ENCODE measurements around the gene PPM1H.

The PPM1H gene

GRCh38 chr12:62794218-62794583, 140.7 kb downstream of the PPM1H start:
- DNase-seq (ENCODE audit: low read depth) = no peak

GRCh38 chr12:62793256-62794217, 141.4 kb downstream of the PPM1H start:
- peak; percentile 58 for DNase-seq (ENCODE audit: low read depth)

DNA sequence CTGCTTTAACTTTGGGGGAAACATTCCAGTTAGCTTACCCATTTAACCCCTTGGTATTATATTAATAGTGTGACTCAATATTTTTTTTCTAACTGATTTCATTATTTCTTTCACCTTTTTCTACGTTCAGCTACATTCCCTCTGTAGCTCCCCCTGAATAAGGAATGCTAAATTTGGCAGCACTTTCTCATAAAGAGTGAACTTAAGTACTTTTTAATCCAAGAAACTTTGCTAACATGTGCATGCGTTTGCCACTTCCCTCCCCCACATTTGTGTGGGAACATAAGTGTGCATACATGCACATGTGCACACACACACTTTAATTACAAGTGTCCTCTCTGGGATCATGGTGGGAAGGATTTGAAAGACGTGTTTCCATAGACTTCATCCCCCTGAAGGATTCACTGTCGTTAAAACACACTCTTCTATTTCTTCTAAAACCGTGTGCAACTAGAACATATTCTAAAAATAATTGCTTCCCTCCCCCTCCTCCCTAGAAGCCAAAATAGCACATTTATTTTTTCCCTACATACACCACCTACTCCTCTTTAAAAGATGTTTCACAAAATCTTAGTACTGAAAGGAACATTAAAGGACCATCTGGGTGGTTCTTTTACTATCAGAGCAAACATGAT, 142.6 kb downstream of the PPM1H start:
- no peak for DNase-seq (ENCODE audit: low read depth)

DNA sequence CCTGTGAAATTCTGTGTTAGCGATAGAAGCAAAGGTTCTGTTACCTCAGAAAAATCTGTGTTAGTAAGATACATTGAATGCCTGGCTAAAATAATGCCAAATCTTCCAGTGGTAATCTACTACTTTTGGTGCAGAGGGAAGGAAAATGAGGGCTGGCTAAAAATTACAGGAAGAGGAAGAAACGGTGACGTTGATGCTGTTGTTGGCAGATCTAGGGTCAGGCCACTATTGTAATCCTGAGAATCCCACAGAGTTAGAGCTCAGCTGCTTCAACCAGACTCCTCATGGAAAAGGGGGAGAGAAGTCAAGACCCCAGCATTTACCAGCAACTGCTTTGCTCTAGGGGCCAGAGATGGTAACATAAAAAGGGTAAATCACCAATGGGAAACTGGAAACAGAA, 145.1 kb downstream of the PPM1H start:
- no peak for DNase-seq (ENCODE audit: low read depth)

DNA sequence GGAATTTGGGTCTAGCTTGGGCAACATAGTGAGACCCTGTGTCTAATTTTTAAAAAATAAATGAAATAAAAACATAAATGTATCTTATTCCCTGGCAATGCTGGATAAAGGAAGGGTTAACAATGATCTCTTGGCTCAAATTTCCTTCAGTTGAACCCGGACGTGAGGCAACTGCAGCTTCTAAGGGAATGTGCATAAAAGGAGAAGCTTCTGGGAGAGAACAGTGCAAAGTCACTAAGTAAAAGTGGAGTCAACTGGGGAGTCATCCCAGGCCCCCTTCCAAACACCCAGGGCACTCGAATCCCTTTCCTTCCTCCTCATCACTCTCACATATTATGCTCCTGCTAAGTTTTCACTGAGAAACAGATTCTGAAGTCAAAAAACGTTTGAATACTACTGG, 147.3 kb downstream of the PPM1H start:
- DNase-seq (ENCODE audit: low read depth) = no peak

- no peak for DNase-seq (ENCODE audit: low read depth)
Observed at GRCh38 chr12:62787023-62787422, 147.9 kb downstream of the PPM1H start.

- no peak for DNase-seq (ENCODE audit: low read depth)
Observed at GRCh38 chr12:62785941-62786559, 148.9 kb downstream of the PPM1H start.

DNA sequence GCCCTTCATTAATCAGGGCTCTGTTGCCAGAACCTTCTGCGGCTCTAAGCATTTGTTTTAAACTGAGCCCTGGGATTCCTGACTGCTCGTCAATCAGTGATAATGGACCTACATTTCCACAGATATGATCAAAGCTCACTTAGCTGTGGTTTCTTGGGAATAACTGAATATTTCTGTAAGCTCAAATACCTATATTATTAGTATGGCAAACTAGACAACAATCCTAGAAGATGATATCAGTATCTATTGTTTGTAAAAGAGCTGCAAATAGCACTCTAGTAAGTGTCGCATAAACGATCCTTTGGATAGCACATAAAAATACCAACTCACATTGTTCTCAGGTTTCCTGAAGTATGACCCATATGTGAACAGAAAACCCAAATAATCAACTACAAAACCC, 150.4 kb downstream of the PPM1H start:
- no peak for DNase-seq (ENCODE audit: low read depth)

DNA sequence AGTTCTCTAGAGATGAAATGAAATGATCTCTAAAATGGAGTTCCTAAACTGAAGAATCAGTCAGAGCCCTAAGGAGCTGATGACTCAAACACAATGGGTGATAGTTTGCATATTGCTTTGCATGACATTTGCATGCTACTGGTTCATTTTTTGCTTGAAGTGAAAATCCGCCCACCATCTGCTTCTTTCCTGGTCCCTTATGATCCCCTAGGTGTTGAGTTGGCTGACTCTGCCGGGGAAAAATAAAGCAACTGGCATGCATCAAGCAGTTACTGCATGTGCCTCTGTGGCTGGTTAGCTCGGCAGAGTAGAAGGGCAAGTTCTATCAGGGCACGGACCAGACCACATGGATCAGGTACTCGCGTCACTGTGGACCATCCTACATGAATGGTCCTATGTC, 151.1 kb downstream of the PPM1H start:
- no peak for DNase-seq (ENCODE audit: low read depth)

DNA sequence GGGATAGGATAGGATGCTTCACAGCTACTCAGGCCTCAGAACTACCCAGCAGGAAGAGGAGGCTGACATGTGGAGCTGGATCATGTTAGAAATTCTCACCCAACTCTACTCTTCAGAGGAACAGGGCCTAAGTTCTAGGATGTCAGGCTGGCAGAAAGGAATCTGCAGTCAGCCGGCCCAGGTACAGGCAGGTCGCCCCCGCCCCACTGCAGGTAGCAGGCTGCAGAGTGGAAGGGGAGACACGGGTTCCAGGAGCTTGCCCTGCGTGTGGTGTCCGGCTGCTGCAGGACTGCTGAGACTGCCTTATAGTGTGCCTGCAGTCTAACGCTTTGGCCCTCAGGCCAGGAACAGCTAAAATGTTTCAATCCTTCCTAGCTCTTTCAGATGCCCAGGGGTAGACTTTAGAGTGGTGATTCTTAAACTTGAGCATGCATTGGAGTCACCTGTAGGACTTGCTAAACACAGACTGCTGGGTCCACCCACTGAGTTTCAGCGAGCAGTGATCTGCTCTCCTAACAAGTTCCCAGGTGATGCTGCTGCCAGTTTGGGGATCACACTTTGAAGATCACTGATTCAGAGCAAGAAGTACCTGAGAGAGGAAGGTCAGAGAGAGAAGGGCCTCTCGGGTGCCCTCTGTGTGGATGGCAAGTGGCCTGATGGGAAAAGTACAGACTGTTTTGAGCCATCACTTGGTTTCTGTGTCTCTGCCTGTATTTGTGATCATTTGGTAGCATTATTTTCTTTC, 153.6 kb downstream of the PPM1H start:
- no peak for DNase-seq (ENCODE audit: low read depth)

GRCh38 chr12:62779488-62779887, 155.5 kb downstream of the PPM1H start:
- no peak for DNase-seq (ENCODE audit: low read depth)

- no peak for DNase-seq (ENCODE audit: low read depth)
Observed at GRCh38 chr12:62778187-62778586, 156.8 kb downstream of the PPM1H start.

DNA sequence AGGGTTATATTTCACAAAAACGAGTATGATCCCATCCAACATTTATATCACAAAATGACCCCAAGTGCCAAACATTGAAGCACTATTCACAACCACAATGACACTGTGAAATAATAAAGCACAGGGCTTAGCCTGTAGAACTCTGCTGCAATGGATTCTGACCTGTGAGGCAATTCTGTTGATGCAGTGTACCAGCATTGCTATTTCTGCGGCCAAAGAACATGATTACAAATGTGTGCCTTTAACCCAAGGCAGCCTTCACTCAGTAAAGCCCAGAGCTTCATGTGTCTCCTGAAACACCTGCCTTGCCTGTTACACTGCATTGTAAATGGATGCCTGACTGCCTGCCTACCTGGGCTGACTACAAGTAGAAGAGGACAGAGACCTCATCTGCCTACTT, 158.0 kb downstream of the PPM1H start:
- DNase-seq (ENCODE audit: low read depth) = no peak

DNA sequence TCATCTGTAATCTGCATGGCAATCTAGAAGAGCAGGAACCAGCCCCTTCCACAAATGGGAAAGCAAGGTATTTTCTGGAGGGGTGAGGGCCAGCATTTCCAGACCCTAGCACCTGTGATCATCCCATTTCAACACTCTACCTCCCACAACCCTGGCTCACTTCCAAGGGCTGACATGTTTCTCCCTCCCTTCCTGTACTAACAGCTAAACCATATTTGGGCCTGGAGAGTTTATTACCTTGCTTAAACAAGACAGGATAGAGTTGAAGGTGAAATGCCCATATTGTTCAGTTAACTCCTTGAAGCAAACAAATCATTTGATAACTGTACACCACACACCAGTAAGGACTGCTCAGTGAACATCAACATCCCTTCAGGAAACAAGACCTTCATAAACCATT, 158.4 kb downstream of the PPM1H start:
- DNase-seq (ENCODE audit: low read depth) = no peak

DNA sequence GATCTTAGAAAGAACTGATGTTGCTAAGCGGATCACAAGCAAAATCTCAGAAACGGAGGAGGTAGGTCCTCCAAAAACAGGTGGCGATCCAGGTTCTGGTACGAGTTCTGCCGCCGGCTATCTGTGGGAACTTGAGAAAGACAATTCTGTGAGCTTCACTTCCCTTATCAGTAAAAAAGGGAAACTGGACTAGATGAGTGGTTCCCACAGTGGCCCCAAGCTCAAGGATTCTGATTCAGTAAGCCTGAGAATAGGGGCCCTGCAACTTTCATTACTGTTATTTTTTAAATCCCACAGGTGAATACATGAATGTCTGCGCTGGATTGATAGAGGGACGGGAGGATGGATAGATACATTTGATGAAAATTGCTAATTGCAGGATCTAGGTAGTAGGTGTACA, 160.2 kb downstream of the PPM1H start:
- no peak for DNase-seq (ENCODE audit: low read depth)

- DNase-seq (ENCODE audit: low read depth) = no peak
Observed at GRCh38 chr12:62772416-62772955, 162.5 kb downstream of the PPM1H start.

- DNase-seq (ENCODE audit: low read depth) = no peak
Observed at GRCh38 chr12:62771828-62772227, 163.1 kb downstream of the PPM1H start.

GRCh38 chr12:62770381-62770780, 164.6 kb downstream of the PPM1H start:
- no peak for DNase-seq (ENCODE audit: low read depth)

- DNase-seq (ENCODE audit: low read depth) = no peak
Observed at GRCh38 chr12:62769076-62769619, 165.8 kb downstream of the PPM1H start.

GRCh38 chr12:62767946-62768345, 167.0 kb downstream of the PPM1H start:
- DNase-seq (ENCODE audit: low read depth) = no peak

DNA sequence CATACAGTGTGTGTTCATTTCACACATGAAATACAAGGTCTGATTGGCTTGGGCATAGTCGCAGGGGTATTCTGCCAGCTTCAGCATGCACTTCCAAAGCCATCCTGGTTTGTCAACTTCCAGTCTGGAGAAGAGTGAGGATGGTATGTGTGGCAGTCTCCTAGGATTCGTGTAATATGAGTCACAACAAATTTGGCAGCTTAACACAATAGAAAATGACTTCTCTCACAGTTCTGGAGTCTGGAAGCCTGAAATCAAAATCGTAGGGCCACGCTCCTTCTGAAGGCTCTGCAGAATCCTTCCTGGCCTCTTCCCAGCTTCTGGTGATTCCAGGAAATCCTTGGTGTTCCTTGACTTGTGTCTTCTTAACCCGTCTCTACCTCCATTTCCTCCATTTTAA, 167.5 kb downstream of the PPM1H start:
- DNase-seq (ENCODE audit: low read depth) = no peak

DNA sequence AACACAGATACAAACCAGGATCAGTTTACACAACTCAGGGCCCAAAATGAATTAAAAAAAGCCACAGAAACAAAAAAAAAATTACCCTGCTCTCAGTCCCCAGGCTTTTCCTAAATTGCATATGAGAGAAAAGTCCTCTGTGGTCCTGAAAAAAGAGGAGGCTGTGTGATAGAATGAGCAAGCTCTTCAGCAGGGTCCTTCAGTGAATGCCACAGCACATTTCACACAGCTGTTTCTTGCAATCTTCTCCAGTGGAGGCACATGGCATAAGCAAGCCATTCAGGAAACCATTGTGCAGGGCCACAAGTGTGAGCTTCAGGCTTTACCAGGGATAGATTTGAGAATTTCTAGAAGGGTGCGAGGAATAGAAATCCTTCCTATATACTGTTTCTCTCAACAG, 168.5 kb downstream of the PPM1H start:
- DNase-seq (ENCODE audit: low read depth) = no peak

Data from stimulated activated CD8-positive, alpha-beta memory T cell treated with anti-CD3 and anti-CD28 coated beads, Interleukin-7, amount 100 ng/mL, for 24 hours (primary cell).